GM18907 (cell line): ENCODE data around the gene TTR.
A peak's percentile ranks its signal among the peaks of the same experiment; 100 is the strongest.

Experiments used
- ATAC-seq: cut with Tn5 transposase; IDR thresholded peaks from one replicate; pipeline ENCODE4 v1.9.1; 2021; ENCODE audit warnings: mild to moderate bottlenecking, moderate library complexity; ENCODE audit not compliant: unreplicated experiment

Gene TTR

GRCh38 chr18:31612124-31612523, 20.4 kb downstream of the TTR start:
- no peak for ATAC-seq

GRCh38 chr18:31614044-31614443, 22.4 kb downstream of the TTR start:
- ATAC-seq, result no peak

GRCh38 chr18:31616586-31616985, 24.9 kb downstream of the TTR start:
- no peak for ATAC-seq

- ATAC-seq, result no peak
These were observed 25.5 kb downstream of the TTR start for GRCh38 chr18:31617031-31617717.

- no peak for ATAC-seq
These were observed 27.1 kb downstream of the TTR start for GRCh38 chr18:31618801-31619200.

GRCh38 chr18:31619291-31619690, 27.6 kb downstream of the TTR start:
- no peak for ATAC-seq

GRCh38 chr18:31624892-31625640, 33.4 kb downstream of the TTR start:
- no peak for ATAC-seq

GRCh38 chr18:31626409-31626808, 34.7 kb downstream of the TTR start:
- no peak for ATAC-seq

GRCh38 chr18:31630549-31630948, 38.9 kb downstream of the TTR start:
- no peak for ATAC-seq

- ATAC-seq, result no peak
These were observed 39.8 kb downstream of the TTR start for GRCh38 chr18:31631526-31631925.

- ATAC-seq, result no peak
These were observed 40.7 kb downstream of the TTR start for GRCh38 chr18:31632356-31632755.

- ATAC-seq, result peak; percentile 49
These were observed 42.0 kb downstream of the TTR start for GRCh38 chr18:31633392-31634330.

GRCh38 chr18:31634331-31634713, 42.6 kb downstream of the TTR start:
- peak; percentile 98 for ATAC-seq

GRCh38 chr18:31636387-31636786, 44.7 kb downstream of the TTR start:
- no peak for ATAC-seq

- ATAC-seq, result no peak
These were observed 45.8 kb downstream of the TTR start for GRCh38 chr18:31637445-31637844.

GRCh38 chr18:31643003-31643402, 51.3 kb downstream of the TTR start:
- no peak for ATAC-seq

- no peak for ATAC-seq
These were observed 53.7 kb downstream of the TTR start for GRCh38 chr18:31645411-31645810.

- ATAC-seq, result no peak
These were observed 54.9 kb downstream of the TTR start for GRCh38 chr18:31646332-31647126.

- no peak for ATAC-seq
These were observed 55.6 kb downstream of the TTR start for GRCh38 chr18:31647127-31647753.
